Activated CD8-positive, alpha-beta memory T cell treated with anti-CD3 and anti-CD28 coated beads, Interleukin-2, amount 50 U/mL, for 48 hours (primary cell): ENCODE data around the gene ELMO1.

Source experiments
- DNase-seq: peaks from one replicate; pipeline ENCODE4 v3.0.0-alpha.2; 2020

ELMO1 gene

GRCh38 chr7:36925207-36925606 is 523.5 kb downstream of the ELMO1 start:
- no peak for DNase-seq

GRCh38 chr7:36923943-36924436 is 524.7 kb downstream of the ELMO1 start:
- DNase-seq: no peak

GRCh38 chr7:36923185-36923584 is 525.5 kb downstream of the ELMO1 start:
- DNase-seq: no peak

GRCh38 chr7:36920433-36920832 is 528.2 kb downstream of the ELMO1 start:
- DNase-seq: no peak

GRCh38 chr7:36919738-36920137 is 528.9 kb downstream of the ELMO1 start:
- no peak for DNase-seq

GRCh38 chr7:36918591-36918990 is 530.1 kb downstream of the ELMO1 start:
- no peak for DNase-seq

- DNase-seq: no peak
Observed at GRCh38 chr7:36916619-36917018, 532.0 kb downstream of the ELMO1 start.

GRCh38 chr7:36916116-36916515 is 532.5 kb downstream of the ELMO1 start:
- DNase-seq: no peak

- no peak for DNase-seq
Observed at GRCh38 chr7:36911788-36912187, 536.9 kb downstream of the ELMO1 start.

GRCh38 chr7:36910859-36911258 is 537.8 kb downstream of the ELMO1 start:
- DNase-seq: no peak

GRCh38 chr7:36910401-36910800 is 538.3 kb downstream of the ELMO1 start:
- DNase-seq: no peak

GRCh38 chr7:36906956-36907635 is 541.6 kb downstream of the ELMO1 start:
- DNase-seq: no peak

GRCh38 chr7:36906448-36906847 is 542.2 kb downstream of the ELMO1 start:
- DNase-seq: no peak

GRCh38 chr7:36905841-36906240 is 542.8 kb downstream of the ELMO1 start:
- no peak for DNase-seq

- no peak for DNase-seq
Observed at GRCh38 chr7:36904802-36905201, 543.9 kb downstream of the ELMO1 start.

GRCh38 chr7:36904101-36904500 is 544.6 kb downstream of the ELMO1 start:
- DNase-seq: no peak

- DNase-seq: no peak
Observed at GRCh38 chr7:36900988-36901710, 547.5 kb downstream of the ELMO1 start.

GRCh38 chr7:36898186-36898585 is 550.5 kb downstream of the ELMO1 start:
- no peak for DNase-seq

GRCh38 chr7:36896956-36897590 is 551.6 kb downstream of the ELMO1 start:
- DNase-seq: no peak

GRCh38 chr7:36896418-36896817 is 552.2 kb downstream of the ELMO1 start:
- DNase-seq: no peak

- no peak for DNase-seq
Observed at GRCh38 chr7:36895192-36895591, 553.5 kb downstream of the ELMO1 start.

- DNase-seq: no peak
Observed at GRCh38 chr7:36894190-36894589, 554.5 kb downstream of the ELMO1 start.

GRCh38 chr7:36889182-36889581 is 559.5 kb downstream of the ELMO1 start:
- DNase-seq: no peak

- DNase-seq: no peak
Observed at GRCh38 chr7:36887969-36888368, 560.7 kb downstream of the ELMO1 start.
